DMS 273 treated with DMSO at 0.1 percent for 48 hours (cell line): ENCODE results near the gene RNF213.
"Not testable (repeated sequence)": the region's sequence is repeated elsewhere in the genome, so short reads cannot be mapped to it uniquely, and the experiment has no call there.

Source experiments
- DNase-seq: peaks from one replicate; lab custom pipeline; 2025; lab: John Stamatoyannopoulos, UW

Gene RNF213

DNA sequence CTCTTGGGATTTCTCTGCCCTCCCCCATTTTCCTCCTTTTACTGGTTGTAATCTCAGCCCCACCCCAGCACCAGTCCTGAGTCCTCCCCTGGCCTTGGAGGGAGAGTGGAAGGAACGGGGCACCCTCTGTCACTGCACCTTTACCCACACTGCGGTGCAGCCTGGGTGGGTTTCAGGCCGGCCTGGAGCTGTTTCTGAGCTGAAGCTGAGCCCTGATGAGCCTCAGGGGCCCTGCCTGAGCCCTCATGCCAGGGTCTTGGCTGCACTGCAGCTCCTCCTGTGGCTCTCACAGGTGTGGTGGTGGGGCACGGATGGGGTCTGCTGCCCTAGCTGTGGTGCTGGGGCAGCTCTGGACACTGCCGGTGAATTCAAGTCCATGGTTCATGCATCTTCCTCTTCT, 34.5 kb downstream of the RNF213 start:
- DNase-seq = no peak

DNA sequence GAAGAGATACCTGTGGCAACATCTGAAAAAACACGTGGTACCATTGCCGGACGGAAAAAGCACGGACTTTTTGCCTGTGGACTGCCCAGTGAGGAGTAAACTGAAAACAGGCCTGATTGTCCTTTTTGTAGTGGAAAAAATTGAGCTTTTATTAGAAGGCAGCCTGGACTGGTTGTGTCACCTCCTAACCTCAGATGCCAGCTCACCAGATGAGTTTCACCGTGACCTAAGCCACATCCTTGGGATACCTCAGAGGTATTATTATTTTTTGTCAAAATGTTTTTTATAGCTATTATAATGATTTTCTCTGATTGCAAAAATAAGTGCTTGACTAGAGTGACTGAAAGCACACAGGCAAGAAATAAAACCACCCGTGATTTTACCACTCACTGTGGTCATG, 34.9 kb downstream of the RNF213 start:
- DNase-seq = no peak

DNA sequence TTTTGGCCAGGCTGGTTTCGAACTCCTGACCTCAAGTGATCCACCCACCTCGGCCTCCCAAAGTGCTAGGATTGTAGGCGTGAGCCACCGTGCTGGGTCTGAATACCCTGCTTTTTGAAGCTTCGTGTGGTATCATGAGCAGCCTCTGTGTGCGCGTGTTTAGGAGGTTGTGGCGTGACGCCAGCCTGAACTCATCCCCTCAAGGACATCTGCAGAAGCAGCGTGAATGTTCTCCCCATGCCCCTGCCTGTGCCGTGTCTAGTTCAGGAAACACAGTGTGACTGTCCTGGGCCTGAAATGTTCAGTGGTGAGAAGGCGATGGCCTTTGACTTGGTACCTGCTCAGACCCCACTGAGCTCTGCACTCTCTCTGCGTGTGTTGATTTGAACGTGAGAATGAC, 35.6 kb downstream of the RNF213 start:
- DNase-seq = no peak

DNA sequence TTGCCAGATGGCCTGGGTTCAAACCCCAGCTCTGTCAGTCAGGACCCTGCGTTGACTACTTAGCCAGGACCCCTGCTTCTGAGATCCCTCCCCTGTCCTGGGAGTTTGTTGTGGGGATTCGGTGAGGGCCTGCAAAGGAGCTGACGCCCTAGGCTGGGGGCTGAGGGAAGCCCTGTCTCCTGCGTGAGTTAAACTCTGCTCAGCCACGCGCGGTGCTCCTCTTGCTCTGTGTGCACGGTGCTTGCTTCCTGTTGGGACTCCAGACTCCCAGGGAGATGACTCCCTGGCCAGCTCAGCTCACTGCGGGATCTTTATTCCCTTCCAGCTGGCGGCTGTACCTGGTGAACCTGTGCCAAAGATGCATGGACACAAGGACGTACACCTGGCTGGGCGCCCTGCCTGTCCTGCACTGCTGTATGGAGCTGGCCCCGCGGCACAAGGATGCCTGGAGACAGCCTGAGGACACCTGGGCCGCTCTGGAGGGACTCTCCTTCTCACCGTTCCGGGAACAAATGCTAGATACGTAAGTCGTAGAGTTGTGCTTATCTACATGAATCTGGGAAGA, 37.4 kb downstream of the RNF213 start:
- no peak for DNase-seq

DNA sequence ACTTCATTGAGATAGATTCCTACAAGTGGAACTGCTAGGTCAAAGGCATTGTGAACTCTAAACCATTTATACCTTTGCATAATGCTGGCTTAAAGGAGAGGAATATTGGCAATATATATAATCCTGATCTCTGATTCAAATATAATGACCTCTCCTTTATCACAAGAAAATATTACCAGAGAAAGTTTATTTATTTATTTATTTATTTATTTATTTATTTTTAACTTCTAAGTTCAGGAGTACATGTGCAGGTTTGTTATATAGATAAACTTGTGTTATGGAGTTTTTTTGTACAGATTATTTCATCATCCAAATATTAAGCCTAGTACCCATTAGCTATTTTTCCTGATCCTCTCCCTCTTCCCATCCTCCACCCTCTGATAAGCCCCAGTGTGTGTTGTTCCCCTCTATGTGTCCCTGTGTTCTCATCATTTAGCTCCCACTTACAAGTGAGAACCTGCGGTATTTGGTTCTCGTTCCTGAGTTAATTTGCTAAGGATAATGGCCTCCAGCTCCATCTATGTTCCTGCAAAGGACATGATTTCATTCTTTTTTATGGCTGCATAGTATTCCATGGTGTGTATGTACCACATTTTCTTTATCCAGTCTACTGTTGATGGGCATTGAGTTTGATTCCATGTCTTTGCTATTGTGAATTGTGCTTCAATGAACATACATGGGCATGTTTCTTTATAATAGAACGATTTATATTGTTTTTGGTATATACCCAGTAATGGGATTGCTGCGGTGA, 38.9 kb downstream of the RNF213 start:
- not testable (repeated sequence) for DNase-seq

DNA sequence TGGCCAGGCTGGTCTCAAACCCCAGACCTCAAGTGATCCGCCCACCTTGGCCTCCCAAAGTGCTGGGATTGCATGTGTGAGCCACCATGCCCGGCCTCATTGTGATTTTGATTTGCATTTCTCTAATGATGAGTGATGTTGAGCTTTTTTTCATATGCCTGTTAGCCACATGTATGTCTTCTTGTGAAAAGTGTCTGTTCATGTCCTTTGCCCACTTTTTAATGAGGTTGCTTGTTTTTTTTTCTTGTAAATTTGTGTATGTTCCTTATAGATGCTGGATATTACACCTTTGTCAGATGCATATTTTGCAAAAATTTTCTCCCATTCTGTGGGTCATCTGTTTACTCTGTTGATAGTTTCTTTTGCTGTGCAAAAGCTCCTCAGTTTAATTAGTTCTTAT, 40.1 kb downstream of the RNF213 start:
- DNase-seq = not testable (repeated sequence)

DNA sequence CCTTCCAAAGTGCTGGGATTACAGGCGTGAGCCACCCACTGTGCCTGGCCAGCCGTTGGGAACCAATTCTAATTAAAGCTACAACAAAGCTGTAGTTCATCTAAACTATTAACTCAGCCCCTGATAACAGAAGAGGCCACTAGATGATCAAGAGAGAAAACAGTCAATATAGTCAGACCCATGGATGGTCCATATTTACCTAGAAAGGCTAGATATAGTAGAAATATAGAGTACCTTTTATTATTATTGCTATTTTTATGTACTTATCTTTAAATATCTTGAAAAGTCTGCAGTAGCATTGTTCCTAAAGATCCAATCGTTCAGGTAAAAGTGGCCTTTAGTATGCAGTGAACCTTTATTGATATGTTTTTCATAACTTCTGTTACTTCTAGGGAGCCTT, 43.2 kb downstream of the RNF213 start:
- DNase-seq = no peak

DNA sequence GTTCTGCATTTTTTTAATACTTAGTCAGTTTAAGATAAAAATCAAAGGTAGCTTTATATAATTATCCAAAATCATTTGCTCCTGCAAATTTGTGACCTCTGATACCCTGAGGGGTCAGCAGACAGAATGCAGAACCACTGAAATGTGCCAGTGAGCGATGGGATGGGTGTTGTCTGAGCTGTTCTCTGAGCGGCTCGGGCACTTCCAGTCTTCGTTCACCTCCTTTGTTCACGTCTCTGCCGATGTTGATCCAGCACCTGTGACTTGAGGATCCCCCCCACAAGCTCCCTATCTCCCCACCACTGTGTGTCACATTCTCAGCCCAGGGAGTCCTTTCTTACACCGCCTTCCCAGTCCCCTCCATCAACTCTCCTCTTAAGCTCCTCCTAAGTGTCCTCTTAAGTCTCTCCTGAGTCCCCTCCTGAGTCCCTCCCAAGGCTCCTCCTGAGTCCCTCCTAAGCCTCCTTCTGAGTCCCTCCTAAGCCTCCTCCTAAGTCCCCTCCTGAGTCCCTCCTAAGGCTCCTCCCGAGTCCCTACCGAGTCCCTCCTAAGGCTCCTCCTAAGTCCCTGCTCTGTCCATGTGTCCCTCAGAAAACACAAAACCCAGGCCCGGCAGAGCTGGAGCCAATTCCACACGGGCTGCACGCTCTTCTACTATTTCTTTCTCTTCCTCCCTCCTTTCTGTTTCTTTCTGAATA, 47.5 kb downstream of the RNF213 start:
- DNase-seq = no peak

DNA sequence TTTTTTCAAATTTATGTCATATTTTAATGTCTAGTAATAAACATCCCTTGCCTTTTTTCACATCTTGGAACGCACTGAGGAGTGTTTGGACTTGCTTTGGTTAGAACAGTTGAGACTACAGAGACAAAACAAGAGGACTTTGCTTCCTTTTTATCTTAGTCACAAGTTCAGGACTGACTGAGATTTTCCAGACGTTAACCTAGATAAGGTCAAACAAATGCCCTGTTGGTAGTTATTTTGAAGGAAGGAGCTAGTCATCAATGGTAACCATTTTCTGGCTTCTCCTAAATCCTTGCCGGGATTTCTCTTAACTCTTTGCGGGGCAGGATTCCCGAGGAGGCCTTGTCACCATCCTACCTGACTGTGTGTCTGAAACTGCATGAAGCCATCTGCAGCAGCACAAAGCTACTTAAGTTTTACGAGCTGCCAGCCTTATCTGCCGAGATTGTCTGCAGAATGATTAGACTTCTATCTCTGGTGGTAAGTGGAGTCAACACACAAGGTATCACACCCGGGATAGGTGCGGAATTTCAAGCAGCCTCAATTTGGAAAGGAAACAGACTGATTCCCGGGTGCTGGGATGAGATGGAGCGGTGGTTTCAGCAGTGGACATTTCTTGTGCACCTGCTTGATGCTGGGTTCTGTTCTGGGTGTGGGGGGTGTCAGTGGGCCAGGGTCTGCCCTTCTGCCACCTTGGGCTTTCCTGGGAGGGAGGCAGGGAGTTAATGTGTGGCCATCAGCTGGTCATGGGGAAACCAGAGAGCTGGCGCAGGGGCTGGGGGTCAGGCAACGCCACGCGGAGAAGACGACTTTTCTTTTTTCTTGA, 48.3 kb downstream of the RNF213 start:
- no peak for DNase-seq

DNA sequence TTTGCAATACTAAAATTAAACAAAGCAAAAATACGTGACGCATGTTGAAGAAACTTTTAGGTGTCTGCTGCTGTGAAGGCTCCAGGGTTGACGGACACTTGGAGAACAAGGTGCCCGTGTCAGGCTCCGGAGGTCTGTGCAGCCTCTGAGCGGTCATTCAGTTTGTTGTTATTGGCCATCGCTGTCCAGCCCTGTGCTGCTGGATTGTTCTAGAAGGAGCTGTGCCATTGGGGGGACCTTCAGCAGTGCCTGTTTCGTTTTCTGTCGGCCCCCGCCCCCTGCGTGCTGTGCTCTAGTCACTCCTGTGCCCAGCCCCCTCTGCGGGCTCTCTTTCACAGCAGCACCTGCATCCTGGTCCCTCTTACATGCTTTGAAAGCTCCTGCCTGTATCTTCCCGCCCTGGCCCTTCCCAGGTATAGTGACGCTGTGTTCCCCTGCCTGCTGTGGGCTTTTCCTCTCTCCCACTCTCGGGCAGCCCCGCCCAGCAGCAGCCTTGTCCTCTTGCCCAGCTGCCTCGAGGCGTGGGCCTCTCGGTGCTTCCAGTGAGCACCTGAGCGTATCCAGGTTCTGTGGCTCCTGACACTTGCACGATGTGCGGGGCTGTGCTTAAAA, 50.7 kb downstream of the RNF213 start:
- DNase-seq = no peak

DNA sequence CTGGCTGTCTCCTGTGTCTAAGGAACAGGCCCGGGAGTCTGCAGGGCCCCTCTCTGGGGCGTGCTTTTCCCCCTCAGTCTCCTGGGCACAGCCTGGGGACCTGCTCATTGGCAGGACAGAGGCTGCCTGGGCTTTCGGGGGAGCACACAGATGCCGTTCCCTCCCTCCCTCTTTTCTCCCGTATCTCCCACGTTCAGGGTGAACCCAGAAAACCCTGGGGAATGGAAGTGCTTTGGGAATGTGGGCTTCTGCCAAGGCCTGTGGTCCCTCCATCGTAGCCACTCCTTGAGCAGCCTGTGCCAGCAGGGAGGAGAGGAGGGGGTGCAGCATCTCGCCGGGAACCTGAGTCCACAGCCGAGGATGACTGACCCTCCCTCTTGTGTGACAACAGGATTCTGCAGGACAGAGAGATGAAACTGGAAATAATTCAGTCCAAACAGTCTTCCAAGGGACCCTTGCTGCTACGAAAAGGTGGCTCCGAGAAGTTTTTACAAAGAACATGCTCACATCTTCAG, 52.0 kb downstream of the RNF213 start:
- no peak for DNase-seq

DNA sequence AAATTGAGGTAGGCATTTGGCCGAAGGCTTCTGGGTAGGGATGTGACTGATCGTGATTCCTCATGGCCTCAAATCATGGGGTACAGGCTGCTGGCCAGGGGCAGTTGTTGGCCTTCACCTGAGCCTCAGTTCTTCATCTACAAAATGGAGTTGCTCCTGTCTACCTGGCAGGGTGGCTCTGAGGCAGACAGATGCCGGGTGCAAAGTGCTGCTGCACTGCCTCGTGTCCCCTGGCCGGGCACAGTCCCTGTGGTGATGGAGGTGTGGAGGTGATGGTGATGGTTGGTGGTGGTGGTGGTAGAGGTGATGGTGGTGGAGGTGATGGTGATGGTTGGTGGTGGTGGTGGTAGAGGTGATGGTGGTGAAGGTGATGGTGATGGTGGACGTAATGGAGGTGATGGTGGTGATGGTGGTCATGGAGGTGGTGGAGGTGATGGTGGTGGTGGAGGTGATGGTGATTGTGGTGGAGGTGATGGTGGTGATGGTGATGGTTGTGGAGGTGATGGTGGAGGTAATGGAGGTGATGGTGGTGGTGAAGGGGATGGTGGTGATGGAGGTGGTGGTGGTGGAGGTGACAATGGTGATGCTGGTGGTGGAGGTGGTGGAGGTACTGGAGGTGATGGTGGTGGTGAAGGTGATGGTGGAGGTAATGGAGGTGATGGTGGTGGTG, 52.6 kb downstream of the RNF213 start:
- no peak for DNase-seq

DNA sequence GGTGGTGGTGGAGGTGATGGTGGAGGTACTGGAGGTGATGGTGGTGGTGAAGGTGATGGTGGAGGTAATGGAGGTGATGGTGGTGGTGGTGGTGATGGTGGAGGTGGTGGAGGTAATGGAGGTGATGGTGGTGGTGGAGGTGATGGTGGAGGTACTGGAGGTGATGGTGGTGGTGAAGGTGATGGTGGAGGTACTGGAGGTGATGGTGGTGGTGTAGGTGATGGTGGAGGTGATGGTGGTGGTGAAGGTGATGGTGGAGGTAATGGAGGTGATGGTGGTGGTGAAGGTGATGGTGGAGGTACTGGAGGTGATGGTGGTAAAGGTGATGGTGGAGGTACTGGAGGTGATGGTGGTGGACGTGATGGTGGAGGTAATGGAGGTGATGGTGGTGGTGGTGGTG, 53.3 kb downstream of the RNF213 start:
- not testable (repeated sequence) for DNase-seq

DNA sequence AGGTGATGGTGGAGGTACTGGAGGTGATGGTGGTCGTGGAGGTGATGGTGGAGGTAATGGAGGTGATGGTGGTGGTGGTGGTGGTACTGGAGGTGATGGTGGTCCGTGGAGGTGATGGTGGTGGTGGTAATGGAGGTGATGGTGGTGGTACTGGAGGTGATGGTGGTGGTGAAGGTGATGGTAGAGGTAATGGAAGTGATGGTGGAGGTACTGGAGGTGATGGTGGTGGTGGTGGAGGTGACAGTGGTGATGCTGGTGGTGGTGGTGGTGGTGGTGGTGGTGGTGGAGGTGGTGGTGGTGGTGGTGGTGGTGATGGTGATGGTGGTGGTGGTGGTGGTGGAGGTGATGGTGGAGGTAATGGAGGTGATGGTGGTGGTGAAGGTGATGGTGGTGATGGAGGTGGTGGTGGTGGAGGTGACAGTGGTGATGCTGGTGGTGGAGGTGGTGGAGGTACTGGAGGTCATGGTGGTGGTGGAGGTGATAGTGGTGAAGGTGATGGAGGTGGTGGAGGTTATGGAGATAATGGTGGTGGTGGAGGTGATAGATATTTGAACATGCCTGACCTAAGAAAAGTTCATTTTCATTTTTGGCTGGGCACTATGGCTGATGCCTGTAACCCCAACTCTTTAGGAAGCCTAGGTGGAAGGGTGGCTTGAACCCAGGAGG, 55.0 kb downstream of the RNF213 start:
- no peak for DNase-seq

DNA sequence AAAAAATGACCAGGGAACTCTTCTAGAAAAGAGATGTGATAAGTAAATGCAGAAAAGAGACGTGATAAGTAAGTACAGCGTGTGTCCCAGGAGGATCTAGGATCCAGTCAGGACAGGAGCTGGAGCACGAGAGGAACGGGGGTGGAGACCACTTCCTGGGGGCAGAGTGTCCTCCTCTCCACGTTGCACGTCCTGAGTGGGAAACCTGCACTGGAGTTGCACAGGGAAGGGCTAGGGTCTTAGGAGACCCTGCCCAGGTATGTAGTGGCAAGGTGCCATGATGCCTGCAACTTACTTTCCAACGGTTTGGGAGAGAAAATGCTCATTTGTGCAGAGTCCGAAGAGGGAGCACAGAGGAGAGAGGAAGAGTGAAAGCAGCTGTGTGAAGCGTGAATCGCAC, 55.8 kb downstream of the RNF213 start:
- no peak for DNase-seq

DNA sequence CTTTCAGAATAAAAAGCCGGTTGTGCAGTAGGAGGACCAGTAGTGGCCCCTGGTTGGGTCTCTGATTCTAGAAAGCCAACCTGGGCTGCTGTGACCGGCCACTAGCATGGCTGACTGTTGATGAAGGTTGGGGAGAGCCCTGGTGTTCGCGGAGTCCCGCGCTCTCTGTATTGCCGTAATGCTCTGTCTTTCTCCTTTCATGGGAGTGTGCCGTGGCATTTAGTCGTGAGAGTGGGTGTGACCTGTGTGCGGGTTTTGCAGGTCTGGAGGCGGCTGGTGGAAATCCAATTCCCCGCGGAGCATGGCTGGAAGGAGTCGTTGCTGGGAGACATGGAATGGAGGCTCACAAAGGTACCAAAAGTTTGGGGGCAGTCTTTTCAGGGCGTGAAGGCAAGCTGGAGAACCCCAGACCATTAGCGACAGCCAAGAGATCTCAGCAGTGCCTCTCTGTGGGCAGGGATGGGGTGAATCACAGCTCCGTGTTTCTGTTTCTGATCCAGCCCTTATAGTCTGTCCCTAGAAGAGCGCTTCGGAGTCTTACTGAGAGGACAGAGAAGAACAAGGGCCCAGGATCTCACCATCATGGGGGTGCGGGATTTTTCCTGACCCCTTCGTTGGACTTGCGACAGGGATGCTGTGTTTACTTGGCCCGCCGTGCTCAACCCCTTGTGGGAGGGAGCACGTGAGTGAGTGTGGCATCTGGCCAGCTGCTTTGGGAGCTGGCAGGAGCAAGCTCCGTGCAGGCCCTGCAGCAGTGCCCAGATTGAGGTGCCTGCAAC, 56.5 kb downstream of the RNF213 start:
- DNase-seq = no peak

DNA sequence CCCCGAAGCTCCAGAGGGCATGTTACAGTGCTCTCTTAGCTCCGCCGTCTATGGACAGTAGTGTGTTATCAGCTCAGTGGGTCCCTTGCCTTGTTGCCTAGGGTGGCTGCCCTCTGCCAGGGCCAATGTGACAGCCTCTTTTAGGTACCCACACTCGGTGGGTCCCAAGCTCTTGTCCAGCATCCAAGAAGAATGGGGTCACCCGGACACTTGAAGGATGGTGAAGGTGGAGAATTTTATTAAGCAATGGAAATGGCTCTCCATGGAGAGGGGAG, 57.0 kb downstream of the RNF213 start:
- DNase-seq = no peak

DNA sequence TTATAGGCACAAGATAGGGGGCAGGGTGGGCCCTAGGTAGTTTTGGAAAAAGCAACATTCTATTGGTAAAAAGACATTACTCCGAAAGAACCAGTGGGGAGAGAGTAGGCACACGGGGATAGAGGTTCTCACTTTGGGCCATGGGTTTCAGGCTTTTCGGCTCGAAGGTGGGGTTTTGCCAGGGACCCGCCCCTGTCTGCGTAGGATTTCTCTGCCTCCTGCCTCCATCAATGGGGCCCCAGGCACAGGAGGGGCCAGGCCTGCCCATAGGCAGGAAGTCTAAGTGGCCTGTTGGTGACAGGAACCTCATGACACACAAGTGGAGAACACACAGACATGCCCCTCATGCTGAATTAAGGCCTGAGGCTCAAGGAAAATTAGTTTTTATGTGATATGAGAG, 57.5 kb downstream of the RNF213 start:
- DNase-seq = no peak

DNA sequence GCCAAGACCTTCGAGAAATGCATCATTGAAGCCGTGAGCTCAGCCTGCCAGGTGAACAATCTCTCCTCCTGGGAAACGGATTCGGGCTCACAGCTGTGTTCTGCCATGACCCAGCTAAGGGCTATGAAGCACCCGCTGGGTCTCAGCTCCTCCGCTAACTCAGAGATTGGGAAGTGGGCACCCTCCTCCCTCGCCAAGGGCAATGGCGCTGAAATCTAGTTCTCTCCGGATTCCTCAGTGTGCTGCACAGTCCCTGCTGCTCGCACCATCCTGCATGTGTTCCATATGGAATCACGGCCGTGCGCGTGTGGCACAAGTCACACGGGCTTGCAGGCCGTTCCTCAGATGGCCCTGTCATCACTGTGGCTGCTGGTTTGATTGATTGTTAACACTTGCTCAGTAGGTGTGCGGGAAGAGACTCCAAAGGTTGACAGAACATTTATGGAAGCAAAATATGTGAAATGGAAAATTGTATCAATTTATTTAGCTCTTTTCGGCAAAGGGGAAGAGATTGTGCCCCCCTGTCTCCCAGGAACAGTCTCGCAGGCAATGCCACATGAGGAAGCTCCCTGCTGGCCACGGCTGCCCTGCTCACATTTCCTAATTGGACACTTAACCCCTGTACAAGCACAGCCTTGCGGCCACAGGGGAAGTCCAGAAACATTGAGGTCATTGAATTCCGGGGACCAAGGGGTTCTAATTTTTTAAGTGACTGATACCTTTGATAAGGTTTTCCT, 58.8 kb downstream of the RNF213 start:
- DNase-seq = no peak

DNA sequence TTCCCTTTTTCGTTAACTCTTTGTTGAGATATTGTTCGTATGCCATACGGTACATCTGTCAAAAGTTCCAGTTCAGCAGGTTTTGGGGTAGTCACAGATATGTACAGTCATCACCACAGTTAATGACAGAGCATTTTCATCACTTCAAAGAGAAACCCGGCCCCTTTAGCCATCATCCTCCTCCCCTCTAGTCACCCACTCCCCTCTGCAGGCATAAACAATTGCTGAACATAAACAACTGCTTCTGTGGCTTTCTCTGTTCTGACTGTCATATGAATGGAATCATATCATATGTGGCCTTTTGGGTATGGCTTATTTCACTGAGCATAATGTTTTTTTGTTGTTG, 59.3 kb downstream of the RNF213 start:
- DNase-seq = no peak
